Measurements from ENCODE around the gene DPH7.
"Not testable (repeated sequence)": the region's sequence is repeated elsewhere in the genome, so short reads cannot be mapped to it uniquely, and the experiment has no call there.

DPH7 gene

DNA sequence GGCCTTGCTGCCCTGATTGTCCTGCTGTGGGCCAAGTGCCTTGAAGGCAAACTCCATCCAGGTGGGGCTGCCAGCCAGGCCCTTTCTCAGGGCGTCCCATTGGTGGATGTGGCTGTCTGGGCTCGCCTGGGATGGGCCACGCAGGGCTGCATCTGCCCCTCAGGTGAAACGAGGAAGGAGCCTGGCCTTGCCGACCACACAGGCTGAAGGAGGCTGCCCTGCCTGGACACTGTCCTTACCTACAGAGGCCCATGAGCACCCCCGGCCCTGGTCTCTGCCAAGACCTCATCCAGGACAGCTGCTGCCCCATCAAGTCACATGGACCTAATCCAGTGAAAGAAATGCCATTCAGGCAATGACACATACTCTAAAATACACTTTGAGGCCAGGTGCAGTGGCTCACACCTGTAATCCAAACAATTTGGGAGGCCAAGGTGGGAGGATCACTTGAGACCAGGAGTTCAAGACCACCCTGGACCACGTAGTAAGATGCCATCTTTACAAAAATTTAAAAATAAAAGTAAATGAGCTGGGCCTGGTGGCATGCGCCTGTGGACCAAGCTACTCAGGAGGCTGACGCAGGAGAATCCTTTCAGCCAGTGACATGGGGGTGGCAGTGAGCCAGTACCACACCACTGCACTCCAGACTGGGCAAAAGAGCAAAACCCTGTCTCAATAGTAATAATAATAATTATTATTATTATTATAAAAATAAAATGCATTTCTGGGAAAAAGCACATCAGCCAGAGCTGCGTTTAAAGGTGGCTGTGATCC lies 62.4 kb downstream of the DPH7 start:
- DNase-seq: no peak

GRCh38 chr9:137515338-137515724 lies 63.4 kb downstream of the DPH7 start:
- DNase-seq: no peak

- DNase-seq: no peak
Measured at GRCh38 chr9:137514691-137515337, 63.9 kb downstream of the DPH7 start.

GRCh38 chr9:137513801-137514570 lies 64.7 kb downstream of the DPH7 start:
- not testable (repeated sequence) for DNase-seq

DNA sequence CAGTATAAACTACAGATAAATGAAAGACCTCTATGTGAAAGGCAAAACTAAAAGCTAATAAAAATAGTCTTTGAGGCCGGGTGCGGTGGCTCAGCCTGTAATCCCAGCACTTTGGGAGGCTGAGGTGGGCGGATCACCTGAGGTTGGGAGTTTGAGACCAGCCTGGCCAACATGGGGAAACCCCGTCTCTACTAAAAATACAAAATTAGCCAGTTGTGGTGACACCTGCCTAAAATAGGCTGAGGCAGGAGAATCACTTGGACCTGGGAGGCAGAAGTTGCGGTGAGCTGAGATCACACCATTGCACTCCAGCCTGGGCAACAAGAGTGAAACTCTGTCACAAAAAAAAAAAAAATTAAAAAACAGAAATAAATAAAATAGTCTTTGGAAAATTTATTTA lies 65.6 kb downstream of the DPH7 start:
- DNase-seq: not testable (repeated sequence)

GRCh38 chr9:137511758-137512463 lies 66.8 kb downstream of the DPH7 start:
- no peak for DNase-seq

GRCh38 chr9:137511126-137511525 lies 67.6 kb downstream of the DPH7 start:
- not testable (repeated sequence) for DNase-seq

DNA sequence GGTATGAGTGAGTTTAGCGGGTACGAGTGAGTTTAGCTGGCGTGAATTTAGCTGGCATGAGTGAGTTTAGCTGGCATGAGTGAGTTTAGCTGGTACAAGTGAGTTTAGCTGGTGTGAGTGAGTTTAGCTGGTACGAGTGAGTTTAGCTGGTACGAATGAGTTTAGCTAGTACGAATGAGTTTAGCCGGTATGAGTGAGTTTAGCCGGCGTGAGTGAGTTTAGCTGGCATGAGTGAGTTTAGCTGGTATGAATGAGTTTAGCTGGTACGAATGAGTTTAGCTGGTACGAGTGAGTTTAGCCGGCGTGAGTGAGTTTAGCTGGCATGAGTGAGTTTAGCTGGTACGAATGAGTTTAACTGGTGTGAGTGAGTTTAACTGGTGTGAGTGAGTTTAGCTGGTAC lies 69.5 kb downstream of the DPH7 start:
- DNase-seq: no peak

DNA sequence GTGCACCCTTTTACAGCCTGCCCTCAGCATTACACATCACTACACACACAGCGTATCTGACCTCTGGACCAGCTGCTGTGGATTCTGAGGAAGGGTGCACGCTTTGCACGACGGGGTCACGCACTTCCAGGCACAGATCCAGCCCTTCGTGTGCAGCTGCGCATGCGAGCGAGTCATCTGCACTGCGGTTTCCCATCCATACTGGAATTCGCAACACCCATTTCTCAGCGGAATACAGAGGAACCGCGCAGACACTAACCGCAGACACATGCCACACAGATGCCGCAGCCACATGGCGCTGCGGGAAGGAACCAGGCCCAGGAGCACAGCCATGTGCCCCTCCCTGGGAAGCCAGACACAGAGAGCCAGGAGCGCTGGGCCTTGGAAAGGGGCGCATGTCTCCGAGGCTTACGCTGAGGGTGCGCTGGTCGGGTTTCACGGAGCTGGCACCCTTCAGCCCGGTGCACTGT lies 72.0 kb downstream of the DPH7 start:
- no peak for DNase-seq

DNA sequence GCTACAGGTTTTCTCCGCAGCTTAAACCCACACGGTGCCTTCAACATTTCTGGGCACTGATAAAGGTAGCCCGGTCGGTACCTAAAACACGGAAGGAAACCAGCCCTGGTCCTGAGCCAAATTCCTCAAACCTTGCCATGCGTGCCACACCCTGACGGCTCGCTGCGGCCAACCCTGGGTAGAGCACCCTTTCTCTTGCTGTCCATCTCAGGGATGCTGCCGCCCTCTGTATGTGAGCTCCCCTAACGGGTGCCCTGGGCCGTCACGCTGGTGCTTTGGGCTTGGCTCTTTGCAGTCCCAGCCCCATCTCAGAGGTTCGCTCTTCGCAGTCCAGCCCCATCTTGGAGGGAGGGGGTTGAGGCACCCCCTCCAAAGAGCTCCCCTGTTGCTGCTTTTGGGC lies 72.5 kb downstream of the DPH7 start:
- no peak for DNase-seq

DNA sequence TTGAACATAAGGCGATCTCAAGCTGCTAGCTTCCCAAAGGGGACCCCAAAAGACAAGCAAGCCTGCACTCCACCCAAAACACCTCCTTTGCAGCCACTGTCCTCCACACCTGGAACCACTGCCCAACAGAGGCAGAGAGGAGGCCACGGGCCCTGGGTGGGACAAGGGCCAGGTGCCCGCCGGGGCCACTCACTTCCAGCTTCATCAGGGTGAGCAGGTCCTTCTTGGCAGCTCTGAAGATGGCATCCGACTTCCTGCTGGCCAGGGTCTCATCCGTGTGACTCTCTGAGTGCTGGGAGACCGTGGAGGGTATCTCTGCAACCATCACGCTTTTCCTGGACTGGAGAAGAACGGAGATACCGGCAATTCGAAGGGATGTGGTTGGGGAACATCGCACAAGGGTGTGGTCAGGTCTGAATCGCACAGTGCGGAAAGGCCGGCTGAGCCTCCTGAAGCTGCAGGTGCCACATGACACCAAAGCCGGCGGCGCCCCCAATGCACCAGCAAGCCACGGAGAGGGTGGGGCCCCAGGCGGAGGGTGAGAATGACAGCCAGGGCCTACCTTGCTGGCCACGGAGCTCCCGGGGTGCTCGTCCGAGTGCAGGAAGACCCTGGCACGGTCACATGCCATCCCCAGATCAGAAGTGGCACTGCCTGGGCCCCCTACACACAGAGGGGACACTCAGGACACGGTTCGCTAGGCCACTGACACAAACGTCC lies 73.1 kb downstream of the DPH7 start:
- DNase-seq: no peak
